GM12878 (cell line): ENCODE measurements around the gene ATF7. TPM values are rescaled to one million over a fixed set of nuclear protein-coding genes. Genes with fewer than 3 reads are reported as not detected.

Experiments
- ATAC-seq: fragments of 200-7000 bp; cut with Tn5 transposase; 3 replicates; pipeline ENCODE4 v1.9.1; 2020; ENCODE audit warnings: mild to moderate bottlenecking, moderate library complexity
- BruUV-seq: library from RNA; stranded (reverse); fragments of 400-500 nt; replicated peaks from 2 replicates; lab custom pipeline; 2021; lab: Mats Ljungman, UMichigan
- CTCF ChIA-PET: fragments of 300-600 bp; sonication (Branson Sonifier 250); formaldehyde crosslinking; extraction: SDS; loops from one replicate; lab custom pipeline; 2021; ENCODE audit warnings: inconsistent platforms; lab: Yijun Ruan, JAX
- POLR2A ChIA-PET: fragments of 350-600 bp; formaldehyde crosslinking; extraction: SDS; loops from one replicate; lab custom pipeline; 2021; ENCODE audit warnings: inconsistent platforms; lab: Charles Lee
- RAD21 ChIA-PET: fragments of 300-600 bp; sonication (Branson Sonifier 250); formaldehyde crosslinking; loops from one replicate; lab custom pipeline; 2023; ENCODE audit warnings: antibody characterized with exemption; ENCODE audit not compliant: unreplicated experiment; lab: Charles Lee
- SMC1A ChIA-PET: fragments of 300-600 bp; sonication (Branson Sonifier 250); formaldehyde crosslinking; loops from one replicate; lab custom pipeline; 2023; ENCODE audit not compliant: unreplicated experiment, uncharacterized antibody; lab: Charles Lee
- DNase-seq: peaks from one replicate; pipeline ENCODE4 v3.0.0-alpha.2; 2011; ENCODE audit warnings: low read depth, low spot score
- FAIRE-seq: peaks from 3 replicates; lab custom pipeline; 2011; peaks lifted over from hg19 to GRCh38; lab: Jason Lieb, UNC
- H2AFZ ChIP-seq: 2 replicates; pipeline ENCODE4 v1.6.0; 2011; ENCODE audit warnings: low read depth, low read length, control low read depth; ENCODE audit not compliant: control insufficient read depth
- H3K27ac ChIP-seq: 2 replicates; pipeline ENCODE4 v1.5.1; 2011; ENCODE audit warnings: control low read depth; ENCODE audit not compliant: control insufficient read depth, insufficient read depth
- H3K27me3 ChIP-seq, 2 experiments: replicated peaks in 1 of 2; 2 replicates each; pipeline versions ENCODE4 v1.6.0 to v1.6.1; 2011; ENCODE audit warnings: low read length in 1 of 2; ENCODE audit not compliant: control insufficient read depth in 2 of 2, insufficient read depth in 2 of 2
- H3K36me3 ChIP-seq, 2 experiments: 2 replicates each; pipeline ENCODE4 v1.5.1; 2011; ENCODE audit warnings: low read length in 1 of 2; ENCODE audit not compliant: control insufficient read depth in 2 of 2, insufficient read depth in 2 of 2
- H3K4me1 ChIP-seq: 2 replicates; pipeline ENCODE4 v1.6.1; 2011; ENCODE audit warnings: mild to moderate bottlenecking, low read length, moderate library complexity, mixed read lengths; ENCODE audit not compliant: control insufficient read depth, insufficient read depth
- H3K4me2 ChIP-seq: 2 replicates; pipeline ENCODE4 v1.6.0; 2011; ENCODE audit warnings: control low read depth; ENCODE audit not compliant: control insufficient read depth, insufficient read depth
- H3K4me3 ChIP-seq: fragments of 200-600 bp; sonication (generic); 2 replicates; pipeline ENCODE4 v1.5.1; 2016
- H3K79me2 ChIP-seq: 2 replicates; pipeline ENCODE4 v1.6.0; 2011; ENCODE audit warnings: low read length; ENCODE audit not compliant: control insufficient read depth, insufficient read depth
- H3K9ac ChIP-seq: 2 replicates; pipeline ENCODE4 v1.8.0; 2011; ENCODE audit warnings: low read length, control low read depth, mixed read lengths; ENCODE audit not compliant: control insufficient read depth, insufficient read depth
- H3K9me3 ChIP-seq: replicated peaks from 3 replicates; pipeline ENCODE4 v1.5.1; 2011; ENCODE audit warnings: mild to moderate bottlenecking, low read length; ENCODE audit not compliant: control insufficient read depth, insufficient read depth
- H4K20me1 ChIP-seq: 2 replicates; pipeline ENCODE4 v1.6.0; 2011; ENCODE audit not compliant: control insufficient read depth, insufficient read depth
- CBX5 ChIP-seq: sonication (generic); IDR thresholded peaks from 2 replicates; pipeline ENCODE4 v1.6.1; 2016; ENCODE audit warnings: low read depth, moderate library complexity, mild to moderate bottlenecking, inconsistent platforms
- ELK1 ChIP-seq: IDR thresholded peaks from 2 replicates; pipeline ENCODE4 v1.6.1; 2012; ENCODE audit warnings: low read depth, low read length, improper control_type of control experiment
- EP300 ChIP-seq, 2 experiments: fragments of 150-350 bp in 1 of 2; IDR thresholded peaks; 2 replicates each; pipeline ENCODE4 v1.6.1; 2011 to 2012; ENCODE audit warnings: low read depth in 2 of 2, low read length in 2 of 2, borderline replicate concordance in 1 of 2, improper control_type of control experiment in 1 of 2, inconsistent platforms in 1 of 2; ENCODE audit not compliant: control insufficient read depth in 1 of 2
- FOXK2 ChIP-seq: fragments of 450-650 bp; IDR thresholded peaks from 2 replicates; pipeline ENCODE4 v1.6.1; 2017; ENCODE audit warnings: mild to moderate bottlenecking, moderate library complexity
- KDM1A ChIP-seq: fragments of 200-600 bp; sonication (generic); IDR thresholded peaks from 2 replicates; pipeline ENCODE4 v1.6.1; 2016; ENCODE audit warnings: borderline replicate concordance
- MEF2A ChIP-seq: IDR thresholded peaks from 2 replicates; pipeline ENCODE4 v1.6.1; 2011; ENCODE audit warnings: low read depth, mild to moderate bottlenecking, low read length, moderate library complexity; ENCODE audit not compliant: insufficient read depth
- NR2C1 ChIP-seq: fragments of 450-650 bp; IDR thresholded peaks from 2 replicates; pipeline ENCODE4 v1.6.1; 2017; ENCODE audit warnings: antibody characterized with exemption, mild to moderate bottlenecking, moderate library complexity
- NRF1 ChIP-seq: conservative IDR thresholded peaks from 2 replicates; pipeline ENCODE4 v1.6.1; 2011; ENCODE audit warnings: mild to moderate bottlenecking, low read depth, low read length, improper control_type of control experiment
- PAX8 ChIP-seq: fragments of 450-650 bp; IDR thresholded peaks from 2 replicates; pipeline ENCODE4 v1.6.1; 2017; ENCODE audit warnings: mild to moderate bottlenecking, moderate library complexity
- POLR2AphosphoS5 ChIP-seq: IDR thresholded peaks from 2 replicates; pipeline ENCODE4 v1.6.1; 2011; ENCODE audit warnings: mild to moderate bottlenecking, low read length, inconsistent platforms
- RAD51 ChIP-seq: fragments of 450-650 bp; IDR thresholded peaks from 2 replicates; pipeline ENCODE4 v1.6.1; 2016; ENCODE audit warnings: moderate library complexity, mild to moderate bottlenecking, inconsistent platforms
- REST ChIP-seq: IDR thresholded peaks from 2 replicates; pipeline ENCODE4 v1.6.1; 2012; ENCODE audit warnings: mild to moderate bottlenecking, low read depth, low read length
- SP1 ChIP-seq: IDR thresholded peaks from one replicate; pipeline ENCODE4 v1.6.1; 2011; ENCODE audit warnings: low read depth, low read length
- TCF7 ChIP-seq: IDR thresholded peaks from 2 replicates; pipeline ENCODE4 v1.6.1; 2014; ENCODE audit warnings: antibody characterized with exemption, borderline replicate concordance
- WGBS: methylation state at CpG from one replicate; pipeline ENCODE4 v1.1.6; 2016; ENCODE audit warnings: low lambda C conversion rate; ENCODE audit not compliant: insufficient replicate concordance, insufficient coverage; ENCODE audit errors: missing lambda C conversion rate; 5-methylcytosine and 5-hydroxymethylcytosine counted together
- in situ Hi-C: fragments of 300-500 bp; cut with MboI; formaldehyde crosslinking; loops from 9 replicates; pipeline ENCODE4 v1.14.3; 2018; ENCODE audit warnings: mixed read lengths
- intact Hi-C: fragments of 100-400 bp; cut with micrococcal nuclease; formaldehyde crosslinking; loops from one replicate; pipeline ENCODE4 v1.14.2; 2022; ENCODE audit not compliant: unreplicated experiment
- polyA plus RNA-seq, 11 experiments: library from polyadenylated mRNA; depleted of rRNA in 4 of 11; unstranded in 6 of 11; stranded (reverse) in 5 of 11; fragments of >200 nt; fragmentation: Nextera tagmentation in 4 of 11; fragmentation: Illumina TruSeq in 1 of 11; extraction: Ambion mirVana in 4 of 11; extraction: Trizol in 1 of 11; gene quantifications; 1 replicate in 1 of 11; 2 replicates in 10 of 11; pipeline versions ENCODE4 v1.2.1 to v1.2.3, GENCODE V29; 2011 to 2016; ENCODE audit warnings: inconsistent platforms in 2 of 11, missing spikeins in 2 of 11, low read depth in 1 of 11
- total RNA-seq, 4 experiments: library from RNA; depleted of rRNA in 3 of 4; stranded (reverse); fragments of >200 nt in 3 of 4; fragmentation: Illumina TruSeq in 1 of 4; extraction: Trizol in 1 of 4; gene quantifications; 2 replicates each; pipeline versions ENCODE4 v1.2.1 to v1.2.3, GENCODE V29; 2013 to 2021

The ATF7 gene
- total and polyA plus RNA-seq, 10 of the 15 experiments (the other 5 are each of a cell fraction or from before 2014, with no cell fraction given), result 9.1 to 30.7 (median 21.8) TPM

DNA sequence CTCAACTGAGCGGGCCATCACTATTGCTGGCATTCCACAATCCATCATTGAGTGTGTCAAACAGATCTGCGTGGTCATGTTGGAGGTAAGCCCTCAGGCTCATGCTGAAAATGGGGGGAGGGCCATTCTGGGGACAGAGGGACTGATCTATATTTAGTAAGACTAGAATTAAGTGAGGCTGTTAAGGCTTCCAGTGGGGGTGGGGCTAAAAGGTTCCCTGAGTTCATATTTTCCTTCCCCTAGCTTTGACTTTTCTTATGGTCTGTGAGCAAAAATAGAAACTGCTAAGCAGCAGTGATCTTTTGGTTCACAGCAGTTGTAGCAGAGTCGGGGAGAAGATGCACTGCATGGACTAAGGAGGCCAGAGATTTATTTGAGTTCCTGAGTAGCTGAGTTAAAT, 165.1 kb downstream of the ATF7 start:
- ChIA-PET POLR2A (no interaction called here), SMC1A (interaction anchor here (0.9 to 1.0 kb wide), 2 partner anchors 9 to 14 kb away, joined by 3 to 4 read pairs; no protein-coding TSS in a partner anchor), RAD21 (no interaction called here), CTCF (interaction anchor here (0.6 kb wide), 1 partner anchor 16 kb away, joined by 3 read pairs; no protein-coding TSS in a partner anchor)
- intact Hi-C loops, result no loop called here
- WGBS, result 92% methylated on average over 3 of the region's 3 CpGs
- Histone ChIP-seq H3K9me3 (no peaks in the 10 kb centered on the region), H4K20me1 (peaks cover 21% of the 10 kb centered on the region), H3K27ac (no peak overlapping the region), H3K27me3 (no peaks in the 10 kb centered on the region), H3K36me3 (peaks cover 28 to 78% of the 10 kb centered on the region in 2 experiments), H3K79me2 (peaks cover 46% of the 10 kb centered on the region), H3K4me2 (0 out of 2 replicates have a peak overlapping the region, but pooled peaks have one; percentile 9), H3K4me3 (no peak overlapping the region), H3K4me1 (peaks cover 4% of the 10 kb centered on the region), H3K9ac (no peak overlapping the region), H2AFZ (no peak overlapping the region)
- FAIRE-seq (no peak), DNase-seq (no peak), ATAC-seq (no peak)
- in situ Hi-C loops, result no loop called here
- no TSS peak for BruUV-seq
- TF ChIP-seq NRF1 (no peak), POLR2AphosphoS5 (peak; percentile 52)

- ChIA-PET SMC1A (no interaction called here), POLR2A (interaction anchor here (0.7 to 0.8 kb wide), 2 partner anchors 16 to 39 kb away, joined by 3 to 6 read pairs; no protein-coding TSS in a partner anchor), CTCF (interaction anchor here (0.5 to 1.4 kb wide), 4 partner anchors 13 to 107 kb away, joined by 3 to 5 read pairs (median 4); no protein-coding TSS in a partner anchor), RAD21 (no interaction called here)
- in situ Hi-C loops, result no loop called here
- Histone ChIP-seq H3K36me3 (peaks cover 21 to 87% of the 10 kb centered on the region in 2 experiments), H3K9ac (no peak overlapping the region), H3K4me2 (0 out of 2 replicates have a peak overlapping the region, but pooled peaks have one; percentile 17), H3K4me3 (no peak overlapping the region), H4K20me1 (peaks cover 22% of the 10 kb centered on the region), H3K79me2 (peaks cover 64% of the 10 kb centered on the region), H3K9me3 (no peaks in the 10 kb centered on the region), H2AFZ (no peak overlapping the region), H3K4me1 (peaks cover 6% of the 10 kb centered on the region), H3K27ac (no peak overlapping the region), H3K27me3 (no peaks in the 10 kb centered on the region)
- intact Hi-C loops, result no loop called here
- FAIRE-seq (no peak), DNase-seq (no peak), ATAC-seq (no peak)
- BruUV-seq, result no TSS peak
- WGBS, result 72% methylated on average over 4 of the region's 4 CpGs
- TF ChIP-seq KDM1A (no peak), PAX8 (no peak), FOXK2 (no peak), SP1 (no peak), RAD51 (no peak), REST (no peak), MEF2A (no peak), EP300 (IDR thresholded peaks at IDR 0.05; ENCODE audit: borderline replicate concordance in 1 of 2, control insufficient read depth in 1 of 2, low read depth in 2 of 2, low read length in 2 of 2) (no peak), CBX5 (no peak), NR2C1 (no peak), TCF7 (no peak), ELK1 (no peak)
These were observed 167.1 kb downstream of the ATF7 start for GRCh38 chr12:53459097-53459496.
